ENCODE measurements around the gene HMCN2. TPM values are rescaled to one million over a fixed set of nuclear protein-coding genes. Genes with fewer than 3 reads are reported as not detected.

Gene HMCN2
- total RNA-seq, 2 donors from 2014 or later: 20.1 to 30.6 TPM

DNA sequence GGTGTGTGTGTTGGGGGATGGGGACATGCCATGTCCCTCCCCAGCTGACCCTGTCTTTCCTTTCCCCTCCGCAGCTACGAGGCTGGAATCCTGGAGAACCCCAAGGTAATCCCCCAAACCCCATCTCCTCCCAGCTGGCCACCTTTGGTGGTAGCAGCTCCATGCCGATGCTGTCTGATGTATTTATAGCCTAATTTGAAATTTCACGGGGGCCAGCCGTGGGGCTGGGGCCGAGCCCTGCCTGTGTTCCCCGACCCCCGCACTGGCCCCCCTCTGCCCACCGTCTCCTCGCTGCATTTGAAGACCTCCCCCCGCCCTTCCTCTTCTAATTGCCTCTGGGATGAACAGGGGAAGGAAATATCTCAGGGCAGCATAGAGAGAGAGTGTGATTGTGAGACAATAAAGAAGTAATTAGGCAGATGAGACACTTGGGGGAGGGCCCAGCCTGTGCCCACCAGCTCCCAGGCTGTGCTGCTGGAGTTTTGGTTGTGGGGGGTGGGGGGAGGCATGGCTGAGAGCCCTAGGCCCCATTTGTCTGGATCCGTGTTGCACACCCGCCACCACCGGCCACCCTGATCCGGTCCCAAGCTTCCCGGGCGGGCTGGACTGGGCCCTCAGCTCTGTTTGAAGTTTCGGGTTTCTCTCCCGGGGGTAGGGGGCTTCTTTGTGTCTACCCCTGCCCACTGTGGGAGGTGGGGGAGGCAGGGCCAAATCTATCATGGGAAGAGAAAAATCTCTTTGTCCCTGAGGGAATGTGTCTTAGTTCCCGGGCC is 206.0 kb downstream of the HMCN2 start:
- Histone ChIP-seq H3K27me3 (no peaks in the 10 kb centered on the region), H3K27ac (no peak overlapping the region), H3K9me3 (no peaks in the 10 kb centered on the region), H3K4me3 (no peak overlapping the region), H3K36me3 (peaks cover 6% of the 10 kb centered on the region), H3K4me1 (no peaks in the 10 kb centered on the region), H3K9ac (ENCODE audit: low read depth in 2 of 2, low read length in 2 of 2) (no peak overlapping the region)
- DNase-seq: no peak
- TF ChIP-seq, protein P1, sequence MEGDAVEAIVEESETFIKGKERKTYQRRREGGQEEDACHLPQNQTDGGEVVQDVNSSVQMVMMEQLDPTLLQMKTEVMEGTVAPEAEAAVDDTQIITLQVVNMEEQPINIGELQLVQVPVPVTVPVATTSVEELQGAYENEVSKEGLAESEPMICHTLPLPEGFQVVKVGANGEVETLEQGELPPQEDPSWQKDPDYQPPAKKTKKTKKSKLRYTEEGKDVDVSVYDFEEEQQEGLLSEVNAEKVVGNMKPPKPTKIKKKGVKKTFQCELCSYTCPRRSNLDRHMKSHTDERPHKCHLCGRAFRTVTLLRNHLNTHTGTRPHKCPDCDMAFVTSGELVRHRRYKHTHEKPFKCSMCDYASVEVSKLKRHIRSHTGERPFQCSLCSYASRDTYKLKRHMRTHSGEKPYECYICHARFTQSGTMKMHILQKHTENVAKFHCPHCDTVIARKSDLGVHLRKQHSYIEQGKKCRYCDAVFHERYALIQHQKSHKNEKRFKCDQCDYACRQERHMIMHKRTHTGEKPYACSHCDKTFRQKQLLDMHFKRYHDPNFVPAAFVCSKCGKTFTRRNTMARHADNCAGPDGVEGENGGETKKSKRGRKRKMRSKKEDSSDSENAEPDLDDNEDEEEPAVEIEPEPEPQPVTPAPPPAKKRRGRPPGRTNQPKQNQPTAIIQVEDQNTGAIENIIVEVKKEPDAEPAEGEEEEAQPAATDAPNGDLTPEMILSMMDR (IDR thresholded peaks at IDR 0.05): no peak
- intact Hi-C loops (cut with DNase I): no loop called here

DNA sequence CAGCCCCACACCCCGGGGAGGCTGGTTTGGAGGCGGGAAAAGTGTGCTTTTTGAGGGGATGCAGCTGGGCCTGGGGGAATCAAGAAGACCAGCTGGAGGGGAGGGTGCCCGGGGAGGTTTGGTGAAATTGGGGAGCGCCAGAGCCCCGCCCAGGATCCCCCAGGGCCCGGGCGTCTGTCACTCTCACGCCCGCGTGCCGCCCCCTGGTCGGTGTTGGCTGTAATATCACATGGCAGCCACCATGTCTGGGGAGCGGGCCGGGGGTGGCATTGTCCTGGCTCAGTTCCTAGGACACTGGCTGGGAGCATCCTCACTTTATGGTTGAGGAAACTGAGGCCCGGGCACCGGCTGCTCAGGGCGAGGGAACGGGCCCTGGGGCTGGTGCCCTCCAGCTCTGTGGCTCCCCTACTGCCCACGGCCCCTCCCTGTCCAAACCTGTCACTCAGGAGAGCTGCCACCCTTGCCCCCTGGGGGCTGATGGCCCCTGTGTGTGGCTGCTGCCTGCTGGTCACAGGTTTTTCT is 206.7 kb downstream of the HMCN2 start:
- intact Hi-C loops (cut with DNase I): no loop called here
- H3K27ac ChIP-seq: no peak overlapping the region
- H3K27me3 ChIP-seq: no peaks in the 10 kb centered on the region
- H3K4me3 ChIP-seq: no peak overlapping the region
- TF ChIP-seq, protein P1 (IDR thresholded peaks at IDR 0.05): no peak
- no peaks in the 10 kb centered on the region for H3K4me1 ChIP-seq
- H3K9me3 ChIP-seq: no peaks in the 10 kb centered on the region
- DNase-seq: no peak
- H3K9ac ChIP-seq (ENCODE audit: low read depth in 2 of 2, low read length in 2 of 2): no peak overlapping the region
- H3K36me3 ChIP-seq: peaks cover 6% of the 10 kb centered on the region

DNA sequence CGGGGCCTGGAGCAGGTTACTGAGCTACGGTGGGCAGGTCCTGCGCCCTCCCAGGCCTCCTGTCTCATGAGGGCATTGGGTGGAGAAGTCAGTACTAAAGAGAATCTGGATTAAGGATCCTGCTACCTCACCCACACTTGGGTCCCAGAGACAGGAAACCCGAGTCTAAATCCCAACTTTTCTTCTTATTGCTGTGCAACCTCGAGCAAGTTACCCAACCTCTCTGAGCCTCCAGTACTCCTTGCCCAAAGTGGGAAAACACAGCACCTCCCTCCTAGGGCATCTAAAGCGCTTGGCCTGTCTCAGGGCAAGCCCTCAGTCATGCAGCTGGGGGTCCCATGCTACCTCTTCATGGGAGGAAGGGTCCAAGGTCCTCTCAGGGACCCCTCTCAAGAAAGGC is 207.4 kb downstream of the HMCN2 start:
- TF ChIP-seq, protein P1 (IDR thresholded peaks at IDR 0.05): no peak
- Histone ChIP-seq H3K27ac (no peak overlapping the region), H3K9ac (ENCODE audit: low read depth in 2 of 2, low read length in 2 of 2) (no peak overlapping the region), H3K36me3 (peaks cover 6% of the 10 kb centered on the region), H3K27me3 (no peaks in the 10 kb centered on the region), H3K9me3 (no peaks in the 10 kb centered on the region), H3K4me1 (no peaks in the 10 kb centered on the region), H3K4me3 (no peak overlapping the region)
- no peak for DNase-seq
- intact Hi-C loops (cut with DNase I): no loop called here

DNA sequence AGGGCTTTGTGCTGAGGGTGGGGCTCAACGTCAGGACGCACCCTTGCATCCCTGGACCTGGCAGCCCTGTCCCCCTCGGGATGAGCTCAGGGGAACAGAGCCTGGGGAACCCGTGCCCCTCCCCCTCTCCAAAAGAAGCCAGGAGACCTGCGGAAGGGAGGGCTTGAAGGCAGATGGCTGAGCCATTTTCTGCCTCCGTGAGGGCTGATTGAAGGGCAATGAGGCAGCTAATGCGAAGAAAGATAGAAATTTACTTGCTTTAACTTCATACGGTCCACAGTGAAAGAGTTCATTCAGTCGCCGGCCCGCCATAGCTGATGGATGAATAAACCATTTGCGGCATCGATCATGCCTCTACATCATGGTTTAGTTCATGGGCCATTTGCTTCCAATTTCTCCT is 208.0 kb downstream of the HMCN2 start:
- TF ChIP-seq, protein P1 (IDR thresholded peaks at IDR 0.05): no peak
- Histone ChIP-seq H3K27me3 (no peaks in the 10 kb centered on the region), H3K9me3 (no peaks in the 10 kb centered on the region), H3K4me1 (no peaks in the 10 kb centered on the region), H3K4me3 (no peak overlapping the region), H3K36me3 (peaks cover 4% of the 10 kb centered on the region), H3K9ac (ENCODE audit: low read depth in 2 of 2, low read length in 2 of 2) (no peak overlapping the region), H3K27ac (no peak overlapping the region)
- no peak for DNase-seq
- intact Hi-C loops (cut with DNase I): no loop called here

DNA sequence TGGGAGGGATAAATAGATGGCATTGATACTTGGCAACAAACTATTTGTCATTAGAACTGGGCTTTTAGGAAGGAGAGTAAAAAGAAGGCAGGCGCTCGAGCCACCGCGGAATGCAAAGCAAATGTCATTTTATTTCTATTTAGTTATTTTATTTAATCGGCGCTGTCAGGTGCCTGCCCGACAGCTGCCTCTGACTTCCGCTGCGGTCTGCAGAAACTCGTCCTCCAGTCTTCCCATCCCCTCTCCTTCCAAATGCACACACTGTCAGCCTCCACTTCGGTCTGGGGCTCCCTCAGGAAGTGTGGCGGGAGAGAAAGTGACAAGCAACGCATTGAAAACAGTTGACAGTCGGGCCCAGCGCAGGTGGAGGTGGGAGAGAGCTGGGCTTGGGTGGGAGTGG is 208.5 kb downstream of the HMCN2 start:
- no peak overlapping the region for H3K27ac ChIP-seq
- no peaks in the 10 kb centered on the region for H3K27me3 ChIP-seq
- DNase-seq: no peak
- H3K4me1 ChIP-seq: no peaks in the 10 kb centered on the region
- H3K9me3 ChIP-seq: no peaks in the 10 kb centered on the region
- TF ChIP-seq, protein P1 (IDR thresholded peaks at IDR 0.05): no peak
- H3K9ac ChIP-seq (ENCODE audit: low read depth in 2 of 2, low read length in 2 of 2): no peak overlapping the region
- intact Hi-C loops (cut with DNase I): no loop called here
- H3K4me3 ChIP-seq: no peak overlapping the region
- H3K36me3 ChIP-seq: no peaks in the 10 kb centered on the region
